H1 (cell line): ENCODE measurements around the gene PALM2AKAP2.

Source experiments
- CBX5 ChIP-seq: fragments of 300-800, 300-1000 bp; sonication (generic); IDR thresholded peaks from 2 replicates; pipeline ENCODE4 v1.7.1; 2016; ENCODE audit warnings: antibody characterized with exemption, low read length, low read depth
- CHD2 ChIP-seq: IDR thresholded peaks from 2 replicates; pipeline ENCODE4 v1.6.1; 2012; ENCODE audit warnings: low read length, improper control_type of control experiment
- CTCF ChIP-seq, 3 experiments: IDR thresholded peaks; 1 replicate in 2 of 3; 2 replicates in 1 of 3; pipeline versions ENCODE4 v1.5.1 to v1.6.1; 2011; ENCODE audit warnings: low read length in 3 of 3, mild to moderate bottlenecking in 3 of 3, inconsistent platforms in 2 of 3, low read depth in 1 of 3, moderate library complexity in 1 of 3; ENCODE audit not compliant: insufficient read depth in 1 of 3; ENCODE audit errors: control extremely low read depth in 1 of 3
- EP300 ChIP-seq, 2 experiments: IDR thresholded peaks; 1 replicate in 1 of 2; 2 replicates in 1 of 2; pipeline ENCODE4 v1.6.1; 2011 to 2012; ENCODE audit warnings: low read depth in 2 of 2, low read length in 2 of 2, mild to moderate bottlenecking in 2 of 2, borderline replicate concordance in 1 of 2, inconsistent platforms in 1 of 2, moderate library complexity in 1 of 2
- EZH2 ChIP-seq: fragments of 200-600 bp; sonication (generic); IDR thresholded peaks from 2 replicates; pipeline ENCODE4 v1.7.1; 2012; ENCODE audit warnings: low read depth, mild to moderate bottlenecking, moderate library complexity, low read length, inconsistent platforms; ENCODE audit not compliant: severe bottlenecking
- FOSL1 ChIP-seq: IDR thresholded peaks from 2 replicates; pipeline ENCODE4 v1.6.1; 2011; ENCODE audit warnings: mild to moderate bottlenecking, low read depth, low read length, moderate library complexity; ENCODE audit not compliant: insufficient read depth
- MAX ChIP-seq: IDR thresholded peaks from 2 replicates; pipeline ENCODE4 v1.6.1; 2012; ENCODE audit warnings: inconsistent platforms
- RBBP5 ChIP-seq: IDR thresholded peaks from 2 replicates; pipeline ENCODE4 v1.7.1; 2012; ENCODE audit warnings: low read depth, mild to moderate bottlenecking, inconsistent platforms, low read length, moderate library complexity, borderline replicate concordance
- SAP30 ChIP-seq: fragments of 300-600 bp; sonication (generic); IDR thresholded peaks from 2 replicates; pipeline ENCODE4 v1.7.1; 2012; ENCODE audit warnings: low read length, moderate library complexity, mild to moderate bottlenecking, inconsistent platforms; ENCODE audit not compliant: insufficient read depth, insufficient replicate concordance
- SIN3A ChIP-seq, 2 experiments: IDR thresholded peaks in 1 of 2; conservative IDR thresholded peaks in 1 of 2; 2 replicates each; pipeline ENCODE4 v1.6.1; 2011 to 2012; ENCODE audit warnings: low read length in 2 of 2, improper control_type of control experiment in 1 of 2, low read depth in 1 of 2, mild to moderate bottlenecking in 1 of 2
- SRF ChIP-seq: IDR thresholded peaks from 2 replicates; pipeline ENCODE4 v1.6.1; 2011; ENCODE audit warnings: mild to moderate bottlenecking, low read depth, low read length, moderate library complexity
- TEAD4 ChIP-seq: IDR thresholded peaks from 2 replicates; pipeline ENCODE4 v1.6.1; 2012; ENCODE audit warnings: low read depth, low read length, inconsistent platforms, mixed read lengths
- USF2 ChIP-seq: IDR thresholded peaks from 2 replicates; pipeline ENCODE4 v1.6.1; 2011; ENCODE audit warnings: low read length, improper control_type of control experiment
- ZNF274 ChIP-seq: IDR thresholded peaks from 2 replicates; pipeline ENCODE4 v1.7.0; 2012; ENCODE audit warnings: low read length, borderline replicate concordance; ENCODE audit errors: extremely low read depth

GRCh38 chr9:109797006-109797405 lies 17.0 kb downstream of the PALM2AKAP2 start:
- TF ChIP-seq ZNF274 = no peak
- TF ChIP-seq CBX5 = no peak
- TF ChIP-seq CTCF (IDR thresholded peaks at IDR 0.05; ENCODE audit: control extremely low read depth in 1 of 3, insufficient read depth in 1 of 3, low read depth in 1 of 3, low read length in 3 of 3) = no peak
- TF ChIP-seq SAP30 = no peak
- TF ChIP-seq EZH2 = no peak
- TF ChIP-seq SRF = no peak
- TF ChIP-seq SIN3A (conservative IDR thresholded peaks at IDR 0.05 in 1 of 2, IDR thresholded peaks at IDR 0.05 in 1 of 2; ENCODE audit: low read depth in 1 of 2, low read length in 2 of 2) = no peak
- no peak for TF ChIP-seq MAX
- TF ChIP-seq CHD2 = no peak
- no peak for TF ChIP-seq TEAD4
- TF ChIP-seq RBBP5 = no peak
- TF ChIP-seq FOSL1 = no peak
- no peak for TF ChIP-seq EP300 (IDR thresholded peaks at IDR 0.05; ENCODE audit: borderline replicate concordance in 1 of 2, low read depth in 2 of 2, low read length in 2 of 2)
- no peak for TF ChIP-seq USF2
